ENCODE data around the gene IL15RA.

GRCh38 chr10:5989756-5990155 lies 12.4 kb upstream of the IL15RA start:
- TF ChIP-seq CTCF (conservative IDR thresholded peaks at IDR 0.05) (no peak), EZH2 (IDR thresholded peaks at IDR 0.05; ENCODE audit: low read depth) (no peak)
